ENCODE results near the gene DPP6. TPM values are rescaled to one million over a fixed set of nuclear protein-coding genes. Genes with fewer than 3 reads are reported as not detected.

Gene DPP6
- total and polyA plus RNA-seq, 10 donors: 0.11 to 8.7 (median 3.0) TPM

- H3K27me3 ChIP-seq (replicated peaks in 1 of 7): peaks cover 0 to 6% (median 0%) of the 10 kb centered on the region in 7 donors
- H3K36me3 ChIP-seq: no peaks in the 10 kb centered on the region
- peaks cover 0 to 22% (median 5%) of the 10 kb centered on the region in 8 donors for H3K9me3 ChIP-seq
- 71 to 90% (median 84%) methylated on average over 4 of the region's 4 CpGs for WGBS, 5 donors
- DNase-seq: no peak
- intact Hi-C loops (cut with DNase I; ENCODE audit: low total_unique reads): no loop called here
- H3K4me1 ChIP-seq: no peaks in the 10 kb centered on the region
- H3K4me3 ChIP-seq: no peak overlapping the region
- no peak overlapping the region for H3K27ac ChIP-seq
- TF ChIP-seq CTCF (IDR thresholded peaks at IDR 0.05 in 8 of 11, conservative IDR thresholded peaks at IDR 0.05 in 3 of 11): no peak
- no peak for TF ChIP-seq POLR2A (IDR thresholded peaks at IDR 0.05)
- no peak for TF ChIP-seq POLR2AphosphoS5 (IDR thresholded peaks at IDR 0.05)
These were observed 801.5 kb downstream of the DPP6 start for GRCh38 chr7:154853727-154854095.

- 84 to 87% (median 85%) methylated on average over 14 of the region's 14 CpGs for WGBS, 5 donors
- TF ChIP-seq POLR2A (IDR thresholded peaks at IDR 0.05) (no peak), POLR2AphosphoS5 (IDR thresholded peaks at IDR 0.05) (no peak), CTCF (IDR thresholded peaks at IDR 0.05 in 8 of 11, conservative IDR thresholded peaks at IDR 0.05 in 3 of 11) (no peak)
These were observed 802.6 kb downstream of the DPP6 start for GRCh38 chr7:154854836-154855235.

GRCh38 chr7:154855366-154855765 lies 803.2 kb downstream of the DPP6 start:
- intact Hi-C loops (cut with DNase I; ENCODE audit: low total_unique reads): no loop called here
- no peaks in the 10 kb centered on the region for H3K4me1 ChIP-seq
- WGBS, 5 donors: 76 to 81% (median 76%) methylated on average over 12 of the region's 12 CpGs
- no peak for TF ChIP-seq POLR2A (IDR thresholded peaks at IDR 0.05)
- TF ChIP-seq POLR2AphosphoS5 (IDR thresholded peaks at IDR 0.05): no peak
- no peak for DNase-seq
- no peak overlapping the region for H3K4me3 ChIP-seq
- H3K27ac ChIP-seq: no peak overlapping the region
- H3K36me3 ChIP-seq: no peaks in the 10 kb centered on the region
- peaks cover 0 to 9% (median 0%) of the 10 kb centered on the region in 8 donors for H3K9me3 ChIP-seq
- H3K27me3 ChIP-seq (replicated peaks in 1 of 7): peaks cover 0 to 6% (median 0%) of the 10 kb centered on the region in 7 donors

More at GRCh38 chr7:154854836-154855235, 802.6 kb downstream of the DPP6 start:
- intact Hi-C loops (cut with DNase I; ENCODE audit: low total_unique reads): no loop called here
- no peak for DNase-seq
- Histone ChIP-seq H3K36me3 (no peaks in the 10 kb centered on the region), H3K27ac (no peak overlapping the region), H3K9me3 (peaks cover 0 to 13% (median 2%) of the 10 kb centered on the region in 8 donors), H3K27me3 (replicated peaks in 1 of 7) (peaks cover 0 to 6% (median 0%) of the 10 kb centered on the region in 7 donors), H3K4me1 (no peaks in the 10 kb centered on the region), H3K4me3 (no peak overlapping the region)

- H3K27me3 ChIP-seq (replicated peaks in 1 of 7): peaks cover 0 to 4% (median 0%) of the 10 kb centered on the region in 7 donors
- no peaks in the 10 kb centered on the region for H3K36me3 ChIP-seq
- H3K9me3 ChIP-seq: peaks cover 0 to 9% (median 0%) of the 10 kb centered on the region in 8 donors
- H3K4me1 ChIP-seq: no peaks in the 10 kb centered on the region
- intact Hi-C loops (cut with DNase I; ENCODE audit: low total_unique reads): no loop called here
- no peak overlapping the region for H3K4me3 ChIP-seq
- TF ChIP-seq POLR2A (IDR thresholded peaks at IDR 0.05) (no peak), CTCF (IDR thresholded peaks at IDR 0.05 in 8 of 11, conservative IDR thresholded peaks at IDR 0.05 in 3 of 11) (no peak), POLR2AphosphoS5 (IDR thresholded peaks at IDR 0.05) (no peak)
- WGBS, 5 donors: 77 to 84% (median 80%) methylated on average over 9 of the region's 9 CpGs
- no peak for DNase-seq
- no peak overlapping the region for H3K27ac ChIP-seq
These were observed 804.5 kb downstream of the DPP6 start for GRCh38 chr7:154856733-154857132.

GRCh38 chr7:154857240-154857639 lies 805.0 kb downstream of the DPP6 start:
- Histone ChIP-seq H3K27me3 (replicated peaks in 1 of 7) (no peaks in the 10 kb centered on the region), H3K36me3 (no peaks in the 10 kb centered on the region), H3K4me3 (no peak overlapping the region), H3K9me3 (peaks cover 0 to 9% (median 0%) of the 10 kb centered on the region in 8 donors), H3K27ac (no peak overlapping the region), H3K4me1 (no peaks in the 10 kb centered on the region)
- DNase-seq: no peak
- WGBS, 5 donors: 75 to 88% (median 83%) methylated on average over 3 of the region's 3 CpGs
- intact Hi-C loops (cut with DNase I; ENCODE audit: low total_unique reads): no loop called here
- TF ChIP-seq POLR2AphosphoS5 (IDR thresholded peaks at IDR 0.05): no peak
- TF ChIP-seq POLR2A (IDR thresholded peaks at IDR 0.05): no peak
- no peak for TF ChIP-seq CTCF (IDR thresholded peaks at IDR 0.05 in 8 of 11, conservative IDR thresholded peaks at IDR 0.05 in 3 of 11)
